Measurements from ENCODE around the gene PIK3CA.

GRCh38 chr3:179141890-179142289 lies 6.3 kb upstream of the PIK3CA start:
- TF ChIP-seq REST (IDR thresholded peaks at IDR 0.05; ENCODE audit: unreplicated experiment) (no peak), CTCF (conservative IDR thresholded peaks at IDR 0.05; ENCODE audit: low read depth in 2 of 2) (no peak), POLR2AphosphoS5 (IDR thresholded peaks at IDR 0.05; ENCODE audit: low read depth) (no peak), EZH2 (IDR thresholded peaks at IDR 0.05; ENCODE audit: low read depth, unreplicated experiment) (no peak), CREB1 (CRISPR knock-in tag; IDR thresholded peaks at IDR 0.05; ENCODE audit: low read depth) (no peak), ZNF331 (CRISPR knock-in tag; IDR thresholded peaks at IDR 0.05; ENCODE audit: low read depth) (no peak)
